HG02885 (cell line): ENCODE results near the gene TMEM126A.
"Not testable (repeated sequence)": the region's sequence is repeated elsewhere in the genome, so short reads cannot be mapped to it uniquely, and the experiment has no call there.

ENCODE experiments used
- ATAC-seq: cut with Tn5 transposase; IDR thresholded peaks from one replicate; pipeline ENCODE4 v1.9.1; 2021; ENCODE audit warnings: mild to moderate bottlenecking; ENCODE audit not compliant: unreplicated experiment, poor library complexity

The TMEM126A gene

GRCh38 chr11:85654343-85654742 lies 6.6 kb downstream of the TMEM126A start:
- not testable (repeated sequence) for ATAC-seq

GRCh38 chr11:85656777-85657176 lies 9.0 kb downstream of the TMEM126A start:
- ATAC-seq = no peak

GRCh38 chr11:85658180-85658579 lies 10.4 kb downstream of the TMEM126A start:
- ATAC-seq = no peak

GRCh38 chr11:85661972-85662664 lies 14.4 kb downstream of the TMEM126A start:
- ATAC-seq = no peak

- ATAC-seq = no peak
Measured at GRCh38 chr11:85663080-85663752, 15.4 kb downstream of the TMEM126A start.

GRCh38 chr11:85663753-85664614 lies 16.2 kb downstream of the TMEM126A start:
- ATAC-seq = peak; percentile 69

GRCh38 chr11:85664615-85665481 lies 17.1 kb downstream of the TMEM126A start, which contains the start of gene CREBZF:
Gene CREBZF (minus strand): TSS chr11:85665129. CDS start chr11:85664875, 254 bp downstream.
- peak; percentile 90 for ATAC-seq

- ATAC-seq = no peak
Measured at GRCh38 chr11:85665733-85666132, 18.0 kb downstream of the TMEM126A start.

- no peak for ATAC-seq
Measured at GRCh38 chr11:85666687-85667086, 18.9 kb downstream of the TMEM126A start.

GRCh38 chr11:85668157-85668556 lies 20.4 kb downstream of the TMEM126A start:
- no peak for ATAC-seq

GRCh38 chr11:85670949-85671663 lies 23.3 kb downstream of the TMEM126A start:
- not testable (repeated sequence) for ATAC-seq

GRCh38 chr11:85672105-85672902 lies 24.5 kb downstream of the TMEM126A start:
- peak; percentile 54 for ATAC-seq

- no peak for ATAC-seq
Measured at GRCh38 chr11:85673393-85673792, 25.6 kb downstream of the TMEM126A start.

- ATAC-seq = no peak
Measured at GRCh38 chr11:85679576-85679975, 31.8 kb downstream of the TMEM126A start.

- ATAC-seq = no peak
Measured at GRCh38 chr11:85680897-85681296, 33.1 kb downstream of the TMEM126A start.

- ATAC-seq = peak; percentile 82
Measured at GRCh38 chr11:85682330-85683305, 34.9 kb downstream of the TMEM126A start.

- ATAC-seq = no peak
Measured at GRCh38 chr11:85685125-85685819, 37.5 kb downstream of the TMEM126A start.
